Keratinocyte (primary cell): Measurements from ENCODE around the gene USP17L5. TPM values are rescaled to one million over a fixed set of nuclear protein-coding genes. Genes with fewer than 3 reads are reported as not detected.

Source experiments
- polyA plus RNA-seq, 5 experiments: library from polyadenylated mRNA; depleted of rRNA in 3 of 5; stranded (reverse) in 3 of 5; stranded (forward) in 1 of 5; unstranded in 1 of 5; fragments of >200 nt; gene quantifications; 1 replicate in 1 of 5; 2 replicates in 3 of 5; 3 replicates in 1 of 5; pipeline versions ENCODE4 v1.2.1 to v1.2.3, GENCODE V29; 2011 to 2012; ENCODE audit warnings: missing spikeins in 2 of 5, low read depth in 1 of 5, low replicate concordance in 1 of 5

Gene USP17L5
- polyA plus RNA-seq, 1 donor (not counting 4 experiments of a cell fraction or from before 2014, with no cell fraction given): not detected

Other genes starting within 250 kb of the USP17L5 start
- gene FAM90A26, start 169.0 kb upstream of the USP17L5 start, polyA plus RNA-seq: not detected in 3 replicates
- not detected in 3 replicates for gene USP17L10, start 128.7 kb upstream of the USP17L5 start, polyA plus RNA-seq
- not detected in 3 replicates for gene USP17L11, start 124.0 kb upstream of the USP17L5 start, polyA plus RNA-seq
- gene USP17L12, start 119.3 kb upstream of the USP17L5 start, polyA plus RNA-seq: not detected in 3 replicates
- not detected in 3 replicates for gene USP17L13, start 114.5 kb upstream of the USP17L5 start, polyA plus RNA-seq
- gene USP17L15, start 105.0 kb upstream of the USP17L5 start, polyA plus RNA-seq: not detected in 3 replicates
- gene USP17L17, start 95.5 kb upstream of the USP17L5 start, polyA plus RNA-seq: not detected in 3 replicates
- gene USP17L18, start 90.8 kb upstream of the USP17L5 start, polyA plus RNA-seq: not detected in 3 replicates
- not detected in 3 replicates for gene USP17L19, start 86.0 kb upstream of the USP17L5 start, polyA plus RNA-seq
- not detected in 3 replicates for gene USP17L20, start 81.3 kb upstream of the USP17L5 start, polyA plus RNA-seq
- gene USP17L21, start 76.5 kb upstream of the USP17L5 start, polyA plus RNA-seq: not detected in 3 replicates
- gene USP17L22, start 71.8 kb upstream of the USP17L5 start, polyA plus RNA-seq: not detected in 3 replicates
- not detected in 3 replicates for gene USP17L24, start 14.2 kb upstream of the USP17L5 start, polyA plus RNA-seq
- not detected in 3 replicates for gene USP17L25, start 9.5 kb upstream of the USP17L5 start, polyA plus RNA-seq
- not detected in 3 replicates for gene USP17L26, start 4.7 kb upstream of the USP17L5 start, polyA plus RNA-seq
- not detected in 3 replicates for gene USP17L27, start 4.7 kb downstream of the USP17L5 start, polyA plus RNA-seq
- gene USP17L28, start 9.5 kb downstream of the USP17L5 start, polyA plus RNA-seq: not detected in 3 replicates
- not detected in 3 replicates for gene USP17L29, start 14.2 kb downstream of the USP17L5 start, polyA plus RNA-seq
- not detected in 3 replicates for gene USP17L30, start 23.7 kb downstream of the USP17L5 start, polyA plus RNA-seq
- gene DEFB131A, start 105.0 kb downstream of the USP17L5 start, polyA plus RNA-seq: not detected in 3 replicates